HEK293T (cell line): Measurements from ENCODE around the gene KIF9.

Experiments
- ARNT ChIP-seq: fragments of 450-650 bp; IDR thresholded peaks from 2 replicates; pipeline ENCODE4 v1.6.1; 2017; ENCODE audit warnings: mild to moderate bottlenecking
- BHLHE40 ChIP-seq: fragments of 450-650 bp; IDR thresholded peaks from 2 replicates; pipeline ENCODE4 v1.6.1; 2016; ENCODE audit warnings: mild to moderate bottlenecking, moderate library complexity, borderline replicate concordance
- CTBP1 ChIP-seq: fragments of 450-650 bp; IDR thresholded peaks from 2 replicates; pipeline ENCODE4 v1.6.1; 2016; ENCODE audit warnings: borderline replicate concordance
- FOXA1 ChIP-seq: fragments of 450-650 bp; IDR thresholded peaks from 2 replicates; pipeline ENCODE4 v1.6.1; 2016; ENCODE audit warnings: mild to moderate bottlenecking
- FOXK2 ChIP-seq: fragments of 450-650 bp; IDR thresholded peaks from 2 replicates; pipeline ENCODE4 v1.6.1; 2016; ENCODE audit warnings: mild to moderate bottlenecking
- FOXM1 ChIP-seq: fragments of 450-650 bp; IDR thresholded peaks from 2 replicates; pipeline ENCODE4 v1.6.1; 2017; ENCODE audit warnings: mild to moderate bottlenecking, borderline replicate concordance
- HDGF ChIP-seq: fragments of 450-650 bp; IDR thresholded peaks from 2 replicates; pipeline ENCODE4 v1.6.1; 2017; ENCODE audit warnings: antibody characterized with exemption, borderline replicate concordance
- L3MBTL2 ChIP-seq: fragments of 450-650 bp; conservative IDR thresholded peaks from 2 replicates; pipeline ENCODE4 v1.6.1; 2016; ENCODE audit warnings: mild to moderate bottlenecking
- NFRKB ChIP-seq: fragments of 450-650 bp; IDR thresholded peaks from 2 replicates; pipeline ENCODE4 v1.6.1; 2016; ENCODE audit warnings: mild to moderate bottlenecking, moderate library complexity
- SP1 ChIP-seq: fragments of 450-650 bp; IDR thresholded peaks from 2 replicates; pipeline ENCODE4 v1.6.1; 2017
- TARDBP ChIP-seq: fragments of 450-650 bp; IDR thresholded peaks from 2 replicates; pipeline ENCODE4 v1.6.1; 2016

- no peak for TF ChIP-seq BHLHE40
- TF ChIP-seq TARDBP, result no peak
- no peak for TF ChIP-seq NFRKB
- no peak for TF ChIP-seq FOXM1
- TF ChIP-seq FOXA1, result no peak
- no peak for TF ChIP-seq ARNT
- no peak for TF ChIP-seq CTBP1
- no peak for TF ChIP-seq HDGF
- TF ChIP-seq FOXK2, result no peak
- no peak for TF ChIP-seq SP1
- no peak for TF ChIP-seq L3MBTL2
Observed at GRCh38 chr3:47280519-47280918, 2.1 kb downstream of the KIF9 start.
